ENCODE results near the gene SORCS2.

DNA sequence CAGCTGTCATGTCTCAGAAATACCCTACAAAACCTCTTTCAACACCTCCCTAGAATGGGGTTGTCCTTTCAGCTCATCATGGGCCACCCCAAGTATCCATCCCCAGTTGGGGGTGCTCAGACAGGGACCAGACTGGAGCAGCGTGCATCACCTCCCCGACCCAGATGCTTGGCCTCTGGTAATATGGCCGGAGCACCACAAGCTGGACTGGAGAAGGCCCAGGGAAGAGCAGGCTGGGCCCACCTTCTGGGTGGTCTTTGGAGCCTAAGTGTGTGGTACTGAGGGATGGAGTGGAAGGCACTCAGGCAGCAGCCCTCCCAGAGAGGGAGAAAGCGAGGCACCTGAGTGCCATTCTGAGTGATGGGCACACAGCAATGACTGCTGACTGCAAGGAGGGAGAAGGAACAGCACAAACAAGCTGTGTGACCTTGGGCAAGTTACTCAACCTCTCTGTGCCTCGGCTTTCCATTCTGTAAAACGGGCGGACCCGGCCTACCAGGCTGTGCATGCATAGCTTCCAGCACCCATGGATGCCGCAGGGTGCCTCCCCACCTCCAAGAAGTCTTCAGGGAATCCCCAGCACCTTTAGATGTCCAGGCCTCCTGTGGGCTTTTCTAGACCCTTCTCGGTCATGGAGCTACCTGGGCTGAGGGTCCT lies 519.1 kb downstream of the SORCS2 start:
- TF ChIP-seq, protein P1, sequence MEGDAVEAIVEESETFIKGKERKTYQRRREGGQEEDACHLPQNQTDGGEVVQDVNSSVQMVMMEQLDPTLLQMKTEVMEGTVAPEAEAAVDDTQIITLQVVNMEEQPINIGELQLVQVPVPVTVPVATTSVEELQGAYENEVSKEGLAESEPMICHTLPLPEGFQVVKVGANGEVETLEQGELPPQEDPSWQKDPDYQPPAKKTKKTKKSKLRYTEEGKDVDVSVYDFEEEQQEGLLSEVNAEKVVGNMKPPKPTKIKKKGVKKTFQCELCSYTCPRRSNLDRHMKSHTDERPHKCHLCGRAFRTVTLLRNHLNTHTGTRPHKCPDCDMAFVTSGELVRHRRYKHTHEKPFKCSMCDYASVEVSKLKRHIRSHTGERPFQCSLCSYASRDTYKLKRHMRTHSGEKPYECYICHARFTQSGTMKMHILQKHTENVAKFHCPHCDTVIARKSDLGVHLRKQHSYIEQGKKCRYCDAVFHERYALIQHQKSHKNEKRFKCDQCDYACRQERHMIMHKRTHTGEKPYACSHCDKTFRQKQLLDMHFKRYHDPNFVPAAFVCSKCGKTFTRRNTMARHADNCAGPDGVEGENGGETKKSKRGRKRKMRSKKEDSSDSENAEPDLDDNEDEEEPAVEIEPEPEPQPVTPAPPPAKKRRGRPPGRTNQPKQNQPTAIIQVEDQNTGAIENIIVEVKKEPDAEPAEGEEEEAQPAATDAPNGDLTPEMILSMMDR (conservative IDR thresholded peaks at IDR 0.05; ENCODE audit: low read depth, low read length), result no peak
- no peak for TF ChIP-seq EZH2phosphoT487 (IDR thresholded peaks at IDR 0.05; ENCODE audit: borderline replicate concordance, low read length)
- TF ChIP-seq EZH2 (IDR thresholded peaks at IDR 0.05; ENCODE audit: low read length, unreplicated experiment), result no peak

Data from PC-3 (cell line).